Uterus (tissue), 2 donors: ENCODE measurements around the gene PEAK1.

Experiments used
- POLR2A ChIP-seq, 2 donors: fragments of 450-650 bp; IDR thresholded peaks; one replicate each; pipeline ENCODE4 v1.6.1; 2016; ENCODE audit warnings: antibody characterized with exemption in 2 of 2, mild to moderate bottlenecking in 1 of 2, moderate library complexity in 1 of 2
- TF ChIP-seq, protein P1 (sequence below), 4 experiments: fragments of 200-600 bp in 2 of 4; fragments of 450-650 bp in 2 of 4; sonication (generic) in 2 of 4; IDR thresholded peaks; one replicate each; pipeline ENCODE4 v1.5.1; 2016 to 2019; ENCODE audit warnings: antibody characterized with exemption in 4 of 4, mild to moderate bottlenecking in 2 of 4, moderate library complexity in 1 of 4

DNA sequence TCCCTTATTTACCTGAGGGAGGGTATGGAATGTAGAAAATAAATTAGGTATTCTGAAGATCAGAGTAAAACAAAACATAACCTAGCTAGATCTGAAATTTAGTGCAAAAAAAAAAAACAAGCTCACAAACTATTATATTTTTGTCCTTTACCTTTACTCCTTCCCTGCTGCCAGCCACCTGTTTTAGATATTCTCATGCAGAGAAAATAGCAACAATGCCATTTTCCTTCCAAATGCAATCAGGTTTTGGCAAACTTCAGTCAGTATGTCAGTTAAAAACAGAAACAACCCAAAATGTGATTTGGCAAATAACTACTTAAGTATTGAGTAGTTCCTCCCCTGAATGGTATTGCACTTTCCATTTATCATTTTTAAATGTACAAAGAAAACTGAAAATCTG is 35.8 kb downstream of the PEAK1 start:
- TF ChIP-seq, protein P1, sequence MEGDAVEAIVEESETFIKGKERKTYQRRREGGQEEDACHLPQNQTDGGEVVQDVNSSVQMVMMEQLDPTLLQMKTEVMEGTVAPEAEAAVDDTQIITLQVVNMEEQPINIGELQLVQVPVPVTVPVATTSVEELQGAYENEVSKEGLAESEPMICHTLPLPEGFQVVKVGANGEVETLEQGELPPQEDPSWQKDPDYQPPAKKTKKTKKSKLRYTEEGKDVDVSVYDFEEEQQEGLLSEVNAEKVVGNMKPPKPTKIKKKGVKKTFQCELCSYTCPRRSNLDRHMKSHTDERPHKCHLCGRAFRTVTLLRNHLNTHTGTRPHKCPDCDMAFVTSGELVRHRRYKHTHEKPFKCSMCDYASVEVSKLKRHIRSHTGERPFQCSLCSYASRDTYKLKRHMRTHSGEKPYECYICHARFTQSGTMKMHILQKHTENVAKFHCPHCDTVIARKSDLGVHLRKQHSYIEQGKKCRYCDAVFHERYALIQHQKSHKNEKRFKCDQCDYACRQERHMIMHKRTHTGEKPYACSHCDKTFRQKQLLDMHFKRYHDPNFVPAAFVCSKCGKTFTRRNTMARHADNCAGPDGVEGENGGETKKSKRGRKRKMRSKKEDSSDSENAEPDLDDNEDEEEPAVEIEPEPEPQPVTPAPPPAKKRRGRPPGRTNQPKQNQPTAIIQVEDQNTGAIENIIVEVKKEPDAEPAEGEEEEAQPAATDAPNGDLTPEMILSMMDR (IDR thresholded peaks at IDR 0.05), result no peak
- no peak for TF ChIP-seq POLR2A (IDR thresholded peaks at IDR 0.05)
